ENCODE measurements around the gene NWD2. TPM values are rescaled to one million over a fixed set of nuclear protein-coding genes. Genes with fewer than 3 reads are reported as not detected.

The NWD2 gene
- total RNA-seq, 1 donor from 2014 or later, result not detected

DNA sequence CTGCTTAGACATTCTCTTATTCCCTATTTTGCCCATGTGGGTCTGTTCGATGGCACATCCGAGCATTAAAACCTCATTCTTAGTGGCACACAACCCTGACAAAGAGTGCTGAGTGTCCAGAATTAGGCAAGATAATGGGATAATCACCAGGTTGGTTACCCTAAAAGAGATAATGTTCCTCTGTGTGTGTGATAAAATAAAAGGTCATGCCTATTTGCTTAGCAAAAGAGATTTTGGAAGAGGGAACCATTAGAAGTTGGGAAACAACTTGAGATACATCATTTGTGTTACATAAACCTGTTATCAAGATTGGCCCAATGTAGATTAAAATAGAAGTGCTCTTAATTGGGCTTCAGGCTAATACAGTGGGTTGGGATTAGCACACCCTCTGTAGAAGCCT, 182.7 kb downstream of the NWD2 start:
- H3K4me1 ChIP-seq, result no peaks in the 10 kb centered on the region
- TF ChIP-seq, protein P1, sequence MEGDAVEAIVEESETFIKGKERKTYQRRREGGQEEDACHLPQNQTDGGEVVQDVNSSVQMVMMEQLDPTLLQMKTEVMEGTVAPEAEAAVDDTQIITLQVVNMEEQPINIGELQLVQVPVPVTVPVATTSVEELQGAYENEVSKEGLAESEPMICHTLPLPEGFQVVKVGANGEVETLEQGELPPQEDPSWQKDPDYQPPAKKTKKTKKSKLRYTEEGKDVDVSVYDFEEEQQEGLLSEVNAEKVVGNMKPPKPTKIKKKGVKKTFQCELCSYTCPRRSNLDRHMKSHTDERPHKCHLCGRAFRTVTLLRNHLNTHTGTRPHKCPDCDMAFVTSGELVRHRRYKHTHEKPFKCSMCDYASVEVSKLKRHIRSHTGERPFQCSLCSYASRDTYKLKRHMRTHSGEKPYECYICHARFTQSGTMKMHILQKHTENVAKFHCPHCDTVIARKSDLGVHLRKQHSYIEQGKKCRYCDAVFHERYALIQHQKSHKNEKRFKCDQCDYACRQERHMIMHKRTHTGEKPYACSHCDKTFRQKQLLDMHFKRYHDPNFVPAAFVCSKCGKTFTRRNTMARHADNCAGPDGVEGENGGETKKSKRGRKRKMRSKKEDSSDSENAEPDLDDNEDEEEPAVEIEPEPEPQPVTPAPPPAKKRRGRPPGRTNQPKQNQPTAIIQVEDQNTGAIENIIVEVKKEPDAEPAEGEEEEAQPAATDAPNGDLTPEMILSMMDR (IDR thresholded peaks at IDR 0.05; ENCODE audit: borderline replicate concordance), result no peak
- DNase-seq, result no peak
- no peak overlapping the region for H3K4me3 ChIP-seq
- H3K9me3 ChIP-seq (replicated peaks), result no peaks in the 10 kb centered on the region
- no peak overlapping the region for H3K27ac ChIP-seq (replicated peaks)
- intact Hi-C loops (cut with micrococcal nuclease), result no loop called here
- H3K36me3 ChIP-seq, result no peaks in the 10 kb centered on the region
- H3K27me3 ChIP-seq (ENCODE audit: low read depth), result peaks cover 18% of the 10 kb centered on the region

DNA sequence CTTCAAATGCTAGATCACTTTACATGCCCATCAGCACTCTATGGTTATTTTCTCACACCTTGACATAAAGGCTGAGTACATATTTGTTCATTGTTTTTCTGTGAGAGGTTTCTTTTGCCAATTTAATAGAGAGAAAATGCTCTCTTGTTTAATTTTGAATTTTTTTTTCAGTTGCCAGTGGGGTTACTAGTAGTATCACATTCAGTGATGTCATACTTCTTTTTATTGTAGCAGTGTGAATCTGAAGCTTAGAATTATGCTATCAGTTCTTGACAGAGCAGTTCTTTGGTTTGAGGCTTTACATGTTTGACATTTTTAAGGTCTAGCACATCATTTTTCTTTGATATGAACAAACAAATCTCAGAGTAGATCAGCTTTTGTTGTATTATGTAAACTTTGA, 185.4 kb downstream of the NWD2 start:
- DNase-seq, result no peak
- Histone ChIP-seq H3K36me3 (no peaks in the 10 kb centered on the region), H3K9me3 (replicated peaks) (no peaks in the 10 kb centered on the region), H3K27me3 (ENCODE audit: low read depth) (peaks cover 39% of the 10 kb centered on the region), H3K27ac (replicated peaks) (no peak overlapping the region), H3K4me1 (no peaks in the 10 kb centered on the region), H3K4me3 (no peak overlapping the region)
- TF ChIP-seq, protein P1 (IDR thresholded peaks at IDR 0.05; ENCODE audit: borderline replicate concordance), result no peak
- intact Hi-C loops (cut with micrococcal nuclease), result no loop called here

- Histone ChIP-seq H3K4me3 (no peak overlapping the region), H3K9me3 (replicated peaks) (no peaks in the 10 kb centered on the region), H3K4me1 (no peaks in the 10 kb centered on the region), H3K36me3 (no peaks in the 10 kb centered on the region), H3K27me3 (ENCODE audit: low read depth) (peaks cover 41% of the 10 kb centered on the region), H3K27ac (replicated peaks) (no peak overlapping the region)
- TF ChIP-seq, protein P1 (IDR thresholded peaks at IDR 0.05; ENCODE audit: borderline replicate concordance), result no peak
- DNase-seq, result no peak
- intact Hi-C loops (cut with micrococcal nuclease), result no loop called here
These were observed 186.3 kb downstream of the NWD2 start for GRCh38 chr4:37430718-37431416.

- H3K27me3 ChIP-seq (ENCODE audit: low read depth), result peaks cover 46% of the 10 kb centered on the region
- H3K4me1 ChIP-seq, result no peaks in the 10 kb centered on the region
- TF ChIP-seq, protein P1 (IDR thresholded peaks at IDR 0.05; ENCODE audit: borderline replicate concordance), result no peak
- no peak overlapping the region for H3K4me3 ChIP-seq
- H3K27ac ChIP-seq (replicated peaks), result no peak overlapping the region
- intact Hi-C loops (cut with micrococcal nuclease), result no loop called here
- no peaks in the 10 kb centered on the region for H3K9me3 ChIP-seq (replicated peaks)
- DNase-seq, result no peak
- H3K36me3 ChIP-seq, result no peaks in the 10 kb centered on the region
These were observed 186.8 kb downstream of the NWD2 start for GRCh38 chr4:37431417-37431743.

GRCh38 chr4:37434469-37434868, 189.9 kb downstream of the NWD2 start:
- Histone ChIP-seq H3K27me3 (ENCODE audit: low read depth) (peaks cover 61% of the 10 kb centered on the region), H3K4me3 (no peak overlapping the region), H3K4me1 (no peaks in the 10 kb centered on the region), H3K36me3 (no peaks in the 10 kb centered on the region), H3K27ac (replicated peaks) (no peak overlapping the region), H3K9me3 (replicated peaks) (no peaks in the 10 kb centered on the region)
- intact Hi-C loops (cut with micrococcal nuclease), result no loop called here
- DNase-seq, result no peak
- TF ChIP-seq, protein P1 (IDR thresholded peaks at IDR 0.05; ENCODE audit: borderline replicate concordance), result no peak

Measured in left ventricle myocardium inferior (tissue), 1 donor.